ENCODE results near the gene C1orf35. TPM values are rescaled to one million over a fixed set of nuclear protein-coding genes. Genes with fewer than 3 reads are reported as not detected.

C1orf35 gene
- total and polyA plus RNA-seq, 2 of the 8 experiments (the other 6 are each of a cell fraction or from before 2014, with no cell fraction given), result 18.6 to 19.9 TPM

- TF ChIP-seq CBX8 (IDR thresholded peaks at IDR 0.05; ENCODE audit: borderline replicate concordance, low read depth, low read length) (no peak), POLR2A (IDR thresholded peaks at IDR 0.05; ENCODE audit: control extremely low read depth in 1 of 2, low read depth in 2 of 2, low read length in 2 of 2) (no peak), ZNF274 (IDR thresholded peaks at IDR 0.05; ENCODE audit: borderline replicate concordance, extremely low read depth, low read length) (no peak), SIRT6 (IDR thresholded peaks at IDR 0.05; ENCODE audit: low read length) (no peak), SAP30 (IDR thresholded peaks at IDR 0.05; ENCODE audit: insufficient read depth, insufficient replicate concordance, low read length) (no peak), SIX5 (IDR thresholded peaks at IDR 0.05; ENCODE audit: low read depth, low read length) (no peak), JUN (IDR thresholded peaks at IDR 0.05; ENCODE audit: low read depth, low read length) (no peak), ATF3 (IDR thresholded peaks at IDR 0.05; ENCODE audit: insufficient read depth, low read depth, low read length) (no peak), RAD21 (IDR thresholded peaks at IDR 0.05 in 1 of 2, conservative IDR thresholded peaks at IDR 0.05 in 1 of 2; ENCODE audit: low read depth in 2 of 2, low read length in 2 of 2) (no peak)
Measured at GRCh38 chr1:228150120-228150460, 47.0 kb upstream of the C1orf35 start (continued).
